Measurements from ENCODE around the gene SHPK.
"Not testable (repeated sequence)": the region's sequence is repeated elsewhere in the genome, so short reads cannot be mapped to it uniquely, and the experiment has no call there.

The SHPK gene

GRCh38 chr17:3590768-3591167, 45.3 kb downstream of the SHPK start:
- Histone ChIP-seq H3K4me3 (no peak overlapping the region), H3K27ac (no peak overlapping the region)
- DNase-seq (ENCODE audit: low spot score) = no peak
- no peak for TF ChIP-seq CTCF (IDR thresholded peaks at IDR 0.05)

GRCh38 chr17:3590231-3590630, 45.8 kb downstream of the SHPK start:
- TF ChIP-seq CTCF (IDR thresholded peaks at IDR 0.05) = no peak
- Histone ChIP-seq H3K4me3 (no peak overlapping the region), H3K27ac (no peak overlapping the region)
- DNase-seq (ENCODE audit: low spot score) = no peak

GRCh38 chr17:3589784-3590183, 46.3 kb downstream of the SHPK start:
- no peak overlapping the region for H3K27ac ChIP-seq
- no peak for DNase-seq (ENCODE audit: low spot score)
- no peak overlapping the region for H3K4me3 ChIP-seq
- TF ChIP-seq CTCF (IDR thresholded peaks at IDR 0.05) = no peak

- TF ChIP-seq CTCF (IDR thresholded peaks at IDR 0.05) = no peak
- DNase-seq (ENCODE audit: low spot score) = no peak
- no peak overlapping the region for H3K4me3 ChIP-seq
- H3K27ac ChIP-seq = no peak overlapping the region
These were observed 50.2 kb downstream of the SHPK start for GRCh38 chr17:3585826-3586225.

- H3K4me3 ChIP-seq = no peak overlapping the region
- DNase-seq (ENCODE audit: low spot score) = no peak
- TF ChIP-seq CTCF (IDR thresholded peaks at IDR 0.05) = no peak
- H3K27ac ChIP-seq = no peak overlapping the region
These were observed 52.6 kb downstream of the SHPK start for GRCh38 chr17:3583456-3583855.

GRCh38 chr17:3582915-3583314, 53.1 kb downstream of the SHPK start:
- no peak for TF ChIP-seq CTCF (IDR thresholded peaks at IDR 0.05)
- no peak for DNase-seq (ENCODE audit: low spot score)
- H3K27ac ChIP-seq = no peak overlapping the region
- no peak overlapping the region for H3K4me3 ChIP-seq

- H3K27ac ChIP-seq; DNase-seq (ENCODE audit: low spot score); H3K4me3 ChIP-seq: not testable (repeated sequence)
These were observed 57.4 kb downstream of the SHPK start for GRCh38 chr17:3578667-3579066.

- peak; percentile 69 for DNase-seq (ENCODE audit: low spot score)
- H3K4me3 ChIP-seq = no peak overlapping the region
- no peak overlapping the region for H3K27ac ChIP-seq
- no peak for TF ChIP-seq CTCF (IDR thresholded peaks at IDR 0.05)
These were observed 59.1 kb downstream of the SHPK start for GRCh38 chr17:3576970-3577369.
